Activated naive CD8-positive, alpha-beta T cell treated with anti-CD3 and anti-CD28 coated beads, Interleukin-2, amount 50 U/mL, for 24 hours (primary cell): ENCODE data around the gene CLCN4.

ENCODE experiments used
- ATAC-seq: fragments of 150-1000 bp; cut with Tn5 transposase; one replicate; pipeline ENCODE4 v1.10.0; 2021
- DNase-seq: peaks from one replicate; pipeline ENCODE4 v3.0.0; 2021
- H3K27ac Mint-ChIP-seq: one replicate; pipeline ENCODE4 v1.8.0; 2021; ENCODE audit warnings: mild to moderate bottlenecking, mixed read lengths
- H3K27me3 Mint-ChIP-seq: one replicate; pipeline ENCODE4 v1.8.0; 2021; ENCODE audit warnings: mixed read lengths
- H3K36me3 Mint-ChIP-seq: one replicate; pipeline ENCODE4 v1.8.0; 2021; ENCODE audit warnings: low read depth, mixed read lengths
- H3K4me1 Mint-ChIP-seq: one replicate; pipeline ENCODE4 v1.8.0; 2021; ENCODE audit warnings: mixed read lengths
- H3K4me3 Mint-ChIP-seq: one replicate; pipeline ENCODE4 v1.8.0; 2021; ENCODE audit warnings: mild to moderate bottlenecking, moderate library complexity, mixed read lengths
- H3K9me3 Mint-ChIP-seq: one replicate; pipeline ENCODE4 v1.8.0; 2021; ENCODE audit warnings: mixed read lengths

The CLCN4 gene

DNA sequence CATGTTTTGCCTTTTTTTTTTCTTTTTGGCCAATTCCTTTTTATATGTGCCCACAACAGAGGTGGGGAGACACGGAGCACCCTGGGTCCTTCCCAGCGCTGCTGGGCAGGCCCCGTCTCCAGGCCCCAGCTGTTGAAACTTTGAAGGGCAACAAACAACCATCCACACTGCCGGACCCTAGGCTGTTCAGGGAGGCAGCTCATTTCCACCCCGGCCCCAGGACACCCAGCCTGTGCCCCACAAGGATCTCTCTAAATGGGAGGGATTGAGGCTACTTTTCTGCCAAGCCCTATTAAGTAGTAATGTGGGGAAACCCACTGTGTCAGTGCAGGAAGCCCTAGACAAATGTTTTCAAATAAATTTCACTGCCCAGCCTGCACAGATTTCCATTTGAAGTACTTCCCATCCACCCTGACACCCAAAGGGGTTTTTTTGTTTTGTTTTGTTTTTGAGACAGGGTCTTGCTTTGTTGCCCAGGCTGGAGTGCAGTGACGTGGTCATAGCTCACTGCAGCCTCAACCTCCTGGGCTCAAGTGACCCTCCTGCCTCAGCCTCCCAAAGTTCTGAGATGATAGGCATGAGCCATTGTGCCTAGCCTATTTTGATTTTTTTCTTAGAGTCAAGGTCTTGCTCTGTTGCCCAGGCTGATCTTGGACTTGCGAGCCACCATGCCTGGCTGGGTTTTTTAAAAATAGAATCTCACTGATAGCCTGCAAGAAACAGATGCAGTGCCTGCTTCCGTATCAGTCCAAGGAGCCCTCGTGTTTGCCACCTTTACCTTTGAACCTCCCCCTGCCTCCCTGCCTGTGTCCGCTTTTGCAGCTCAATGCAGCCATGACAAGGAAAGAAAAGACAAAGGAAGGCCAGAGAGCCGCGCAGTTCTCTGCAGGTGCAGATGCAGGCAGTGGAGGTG lies 13.4 kb upstream of the CLCN4 start:
- Mint-ChIP-seq H3K4me1 (peaks cover 1% of the 10 kb centered on the region), H3K36me3 (peaks cover 11% of the 10 kb centered on the region), H3K9me3 (no peaks in the 10 kb centered on the region), H3K4me3 (no peak overlapping the region), H3K27ac (no peak overlapping the region), H3K27me3 (no peaks in the 10 kb centered on the region)
- DNase-seq (no peak), ATAC-seq (no peak)

DNA sequence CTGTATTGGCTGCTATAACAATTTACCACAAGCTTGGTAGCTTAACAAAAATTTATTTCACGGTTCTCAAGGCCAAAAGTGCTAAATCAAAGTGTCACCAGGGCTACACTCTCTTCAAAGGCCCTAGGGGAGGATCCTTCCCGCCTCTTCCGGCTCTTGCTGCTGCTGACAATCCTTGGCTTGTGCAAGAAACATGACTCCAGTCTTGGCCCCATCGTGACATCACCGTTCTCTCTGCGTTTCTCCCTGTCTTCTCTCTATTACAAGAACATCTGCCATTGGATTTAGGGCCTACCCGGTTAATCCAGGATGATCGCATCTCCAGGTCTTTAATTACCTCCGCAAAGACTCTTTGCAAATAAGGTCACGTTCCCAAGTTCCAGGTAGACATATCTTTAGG lies 10.4 kb upstream of the CLCN4 start:
- no peak overlapping the region for H3K4me3 Mint-ChIP-seq
- peaks cover 1% of the 10 kb centered on the region for H3K4me1 Mint-ChIP-seq
- no peak overlapping the region for H3K27ac Mint-ChIP-seq
- no peaks in the 10 kb centered on the region for H3K27me3 Mint-ChIP-seq
- DNase-seq (no peak), ATAC-seq (no peak)
- peaks cover 6% of the 10 kb centered on the region for H3K36me3 Mint-ChIP-seq
- H3K9me3 Mint-ChIP-seq, result no peaks in the 10 kb centered on the region

- ATAC-seq, result no peak
- peaks cover 4% of the 10 kb centered on the region for H3K4me1 Mint-ChIP-seq
- H3K9me3 Mint-ChIP-seq, result no peaks in the 10 kb centered on the region
- no peaks in the 10 kb centered on the region for H3K36me3 Mint-ChIP-seq
- peaks cover 17% of the 10 kb centered on the region for H3K27me3 Mint-ChIP-seq
- no peak for DNase-seq
- H3K4me3 Mint-ChIP-seq, result no peak overlapping the region
- no peak overlapping the region for H3K27ac Mint-ChIP-seq
Observed at GRCh38 chrX:10152086-10152485, 4.7 kb upstream of the CLCN4 start.

GRCh38 chrX:10155137-10155536 lies 1.6 kb upstream of the CLCN4 start:
- no peaks in the 10 kb centered on the region for H3K36me3 Mint-ChIP-seq
- no peak for DNase-seq
- H3K27ac Mint-ChIP-seq, result no peak overlapping the region
- H3K4me3 Mint-ChIP-seq, result no peak overlapping the region
- ATAC-seq, result no peak
- no peaks in the 10 kb centered on the region for H3K9me3 Mint-ChIP-seq
- peaks cover 14% of the 10 kb centered on the region for H3K4me1 Mint-ChIP-seq
- peaks cover 35% of the 10 kb centered on the region for H3K27me3 Mint-ChIP-seq

- peak overlapping the region; percentile 45 for H3K4me3 Mint-ChIP-seq
- no peak overlapping the region for H3K27ac Mint-ChIP-seq
- no peak for ATAC-seq
- H3K4me1 Mint-ChIP-seq, result peaks cover 16% of the 10 kb centered on the region
- no peaks in the 10 kb centered on the region for H3K36me3 Mint-ChIP-seq
- H3K27me3 Mint-ChIP-seq, result peaks cover 41% of the 10 kb centered on the region
- no peaks in the 10 kb centered on the region for H3K9me3 Mint-ChIP-seq
- DNase-seq, result no peak
Observed at GRCh38 chrX:10157032-10157341, 212 bp downstream of the CLCN4 start.

- H3K27me3 Mint-ChIP-seq, result peaks cover 44% of the 10 kb centered on the region
- H3K9me3 Mint-ChIP-seq, result no peaks in the 10 kb centered on the region
- no peaks in the 10 kb centered on the region for H3K36me3 Mint-ChIP-seq
- DNase-seq, result no peak
- H3K4me1 Mint-ChIP-seq, result peaks cover 19% of the 10 kb centered on the region
- H3K27ac Mint-ChIP-seq, result no peak overlapping the region
- no peak for ATAC-seq
- H3K4me3 Mint-ChIP-seq, result no peak overlapping the region
Observed at GRCh38 chrX:10157543-10157942, 768 bp downstream of the CLCN4 start.

DNA sequence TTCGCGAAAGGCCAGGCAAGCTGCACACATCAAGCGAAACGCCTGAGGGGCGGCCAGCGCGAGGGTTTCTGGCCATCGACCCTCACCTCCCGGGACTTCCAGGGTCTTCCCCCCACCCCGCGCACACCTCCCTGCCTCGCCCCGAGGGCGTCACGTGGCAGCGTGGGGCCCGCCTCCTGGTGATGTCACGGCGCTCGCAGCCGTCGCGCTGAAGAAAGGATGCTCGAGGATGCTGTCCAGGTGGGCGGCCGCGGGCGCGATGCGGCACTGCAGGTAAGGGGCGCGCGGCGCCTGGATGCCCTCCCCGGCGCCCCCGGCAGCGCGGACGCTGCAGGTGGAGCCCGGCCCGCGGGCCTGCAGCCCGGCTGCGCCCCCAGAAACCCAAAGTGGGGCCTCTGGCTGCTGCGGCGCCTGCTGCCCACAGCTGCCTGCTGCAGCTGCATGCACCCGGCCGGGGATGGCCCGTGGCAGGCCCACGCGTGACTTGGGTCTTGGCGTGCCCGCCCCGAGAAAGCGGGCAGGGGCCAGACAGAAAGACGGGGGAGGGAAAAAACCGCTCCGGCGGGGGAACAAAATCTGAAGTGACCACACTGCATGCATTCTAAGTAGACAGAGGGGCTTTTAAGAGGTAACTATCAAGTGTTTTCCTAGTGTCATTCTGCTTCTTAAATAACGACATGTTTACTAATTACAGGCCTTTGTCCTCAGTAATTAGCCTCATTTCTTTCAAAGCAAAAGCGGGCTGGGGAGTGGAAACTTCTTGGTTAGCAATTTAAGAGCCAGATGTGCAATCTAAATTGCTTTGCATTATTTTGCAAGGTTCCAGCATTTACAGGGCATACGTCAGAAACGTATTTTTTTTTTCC lies 1.7 kb downstream of the CLCN4 start:
- no peaks in the 10 kb centered on the region for H3K36me3 Mint-ChIP-seq
- no peak for ATAC-seq
- peak; percentile 22 for DNase-seq
- peaks cover 23% of the 10 kb centered on the region for H3K4me1 Mint-ChIP-seq
- peaks cover 42% of the 10 kb centered on the region for H3K27me3 Mint-ChIP-seq
- no peak overlapping the region for H3K27ac Mint-ChIP-seq
- no peak overlapping the region for H3K4me3 Mint-ChIP-seq
- H3K9me3 Mint-ChIP-seq, result no peaks in the 10 kb centered on the region

- no peaks in the 10 kb centered on the region for H3K9me3 Mint-ChIP-seq
- no peak overlapping the region for H3K27ac Mint-ChIP-seq
- H3K4me3 Mint-ChIP-seq, result no peak overlapping the region
- peaks cover 42% of the 10 kb centered on the region for H3K27me3 Mint-ChIP-seq
- DNase-seq (no peak), ATAC-seq (no peak)
- peaks cover 23% of the 10 kb centered on the region for H3K4me1 Mint-ChIP-seq
- H3K36me3 Mint-ChIP-seq, result no peaks in the 10 kb centered on the region
Observed at GRCh38 chrX:10159145-10159468, 2.3 kb downstream of the CLCN4 start.

DNA sequence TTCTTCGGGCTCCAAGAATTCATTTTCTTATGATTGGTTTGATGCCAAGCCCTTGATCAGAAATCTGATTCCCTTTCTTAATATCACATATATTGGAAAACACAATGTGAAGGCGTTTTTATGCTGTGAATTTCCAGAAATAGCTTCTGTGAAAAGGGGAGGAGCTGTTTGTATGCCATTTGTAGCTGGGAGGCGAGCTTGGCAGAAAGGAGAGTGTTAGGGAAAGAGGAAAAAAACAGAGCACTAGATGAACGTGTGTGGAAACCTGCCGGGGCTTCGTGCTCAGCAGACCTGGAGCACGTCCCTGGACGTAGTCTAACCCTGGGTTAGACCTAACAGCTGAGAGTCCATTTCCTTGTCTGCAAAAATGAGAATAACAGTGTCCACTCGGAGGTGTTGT lies 3.4 kb downstream of the CLCN4 start:
- H3K9me3 Mint-ChIP-seq, result no peaks in the 10 kb centered on the region
- no peak for ATAC-seq
- H3K4me3 Mint-ChIP-seq, result no peak overlapping the region
- peaks cover 39% of the 10 kb centered on the region for H3K27me3 Mint-ChIP-seq
- H3K4me1 Mint-ChIP-seq, result peaks cover 23% of the 10 kb centered on the region
- no peak overlapping the region for H3K27ac Mint-ChIP-seq
- no peaks in the 10 kb centered on the region for H3K36me3 Mint-ChIP-seq
- no peak for DNase-seq

DNA sequence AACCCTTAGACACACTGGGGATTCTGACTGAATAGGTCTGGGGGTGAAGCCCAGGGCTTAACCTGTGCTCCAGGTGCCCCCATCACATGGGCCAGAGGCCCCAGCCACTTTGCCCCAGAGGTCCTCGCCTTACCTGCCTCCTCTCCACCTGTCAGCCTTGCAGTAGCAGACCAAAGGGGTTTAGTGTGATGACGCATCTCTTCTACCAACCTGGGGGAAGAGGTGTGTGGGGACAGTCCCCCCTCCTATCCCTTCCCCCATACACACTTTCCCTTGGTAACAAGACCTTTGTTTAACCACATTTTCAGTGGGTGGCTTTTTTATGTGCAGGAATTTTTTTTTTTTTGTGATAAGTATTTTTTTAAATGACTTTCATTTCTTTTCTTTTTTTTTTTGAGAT lies 6.3 kb downstream of the CLCN4 start:
- Mint-ChIP-seq H3K36me3 (no peaks in the 10 kb centered on the region), H3K9me3 (no peaks in the 10 kb centered on the region), H3K4me1 (peaks cover 32% of the 10 kb centered on the region), H3K27ac (no peak overlapping the region), H3K27me3 (peaks cover 23% of the 10 kb centered on the region), H3K4me3 (no peak overlapping the region)
- ATAC-seq (peak; percentile 51), DNase-seq (no peak)

DNA sequence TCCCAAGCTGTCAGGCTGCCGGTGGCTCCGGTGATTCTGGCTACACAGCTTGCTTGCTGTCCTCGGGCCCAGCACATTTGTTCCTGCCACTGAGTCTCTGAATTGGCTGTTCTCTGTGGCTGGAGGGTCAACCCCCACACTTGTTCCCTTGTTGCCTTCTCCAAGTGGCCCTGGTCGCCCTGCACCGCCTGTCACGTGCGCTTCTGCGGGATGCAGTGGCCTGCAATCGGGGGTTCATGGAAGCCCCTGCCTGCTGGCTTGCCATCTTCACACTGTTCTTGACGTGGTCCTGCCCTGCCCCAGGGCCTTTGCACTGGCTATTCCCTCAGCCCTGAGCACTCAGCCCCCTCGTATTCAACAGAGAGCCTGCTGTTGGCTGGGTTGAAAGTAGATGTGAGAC lies 8.1 kb downstream of the CLCN4 start:
- ATAC-seq (peak; percentile 8), DNase-seq (no peak)
- peaks cover 28% of the 10 kb centered on the region for H3K4me1 Mint-ChIP-seq
- no peaks in the 10 kb centered on the region for H3K36me3 Mint-ChIP-seq
- H3K4me3 Mint-ChIP-seq, result no peak overlapping the region
- no peak overlapping the region for H3K27ac Mint-ChIP-seq
- peaks cover 15% of the 10 kb centered on the region for H3K27me3 Mint-ChIP-seq
- H3K9me3 Mint-ChIP-seq, result no peaks in the 10 kb centered on the region

DNA sequence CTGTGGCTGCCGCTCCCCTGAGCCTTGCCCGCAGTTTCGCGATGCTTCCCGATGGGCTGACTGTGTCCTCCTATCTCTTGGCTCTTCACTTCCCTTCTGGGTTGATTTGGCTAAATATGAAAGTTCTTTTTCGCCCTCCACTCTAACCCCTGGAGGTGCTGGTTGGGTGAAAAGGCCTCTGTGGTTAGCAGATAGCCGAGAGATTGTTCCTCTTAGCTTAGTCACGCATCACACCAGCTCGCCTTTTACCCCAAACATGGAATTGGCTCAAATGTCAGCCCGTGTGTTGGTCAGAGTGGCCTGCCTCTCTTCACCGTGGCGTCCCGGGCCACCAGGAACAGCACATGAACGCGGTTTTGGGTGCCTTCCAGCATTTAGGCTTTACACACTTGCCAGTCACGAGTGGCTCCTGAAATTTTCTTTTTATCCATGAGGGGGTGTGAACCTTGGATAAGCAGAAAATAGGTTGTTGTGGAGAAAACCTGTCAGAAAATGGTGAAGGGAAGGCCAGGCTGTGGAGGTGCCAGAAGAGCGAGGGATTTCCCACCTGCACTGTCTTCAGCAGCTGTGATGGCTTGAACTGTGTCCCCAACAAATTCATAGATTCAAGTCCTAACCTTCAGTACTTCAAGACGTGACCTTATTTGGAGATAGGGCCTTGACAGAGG lies 8.9 kb downstream of the CLCN4 start:
- no peak overlapping the region for H3K4me3 Mint-ChIP-seq
- H3K27me3 Mint-ChIP-seq, result peaks cover 7% of the 10 kb centered on the region
- no peaks in the 10 kb centered on the region for H3K9me3 Mint-ChIP-seq
- no peaks in the 10 kb centered on the region for H3K36me3 Mint-ChIP-seq
- no peak overlapping the region for H3K27ac Mint-ChIP-seq
- peak; percentile 59 for ATAC-seq
- DNase-seq, result no peak
- H3K4me1 Mint-ChIP-seq, result peaks cover 26% of the 10 kb centered on the region

DNA sequence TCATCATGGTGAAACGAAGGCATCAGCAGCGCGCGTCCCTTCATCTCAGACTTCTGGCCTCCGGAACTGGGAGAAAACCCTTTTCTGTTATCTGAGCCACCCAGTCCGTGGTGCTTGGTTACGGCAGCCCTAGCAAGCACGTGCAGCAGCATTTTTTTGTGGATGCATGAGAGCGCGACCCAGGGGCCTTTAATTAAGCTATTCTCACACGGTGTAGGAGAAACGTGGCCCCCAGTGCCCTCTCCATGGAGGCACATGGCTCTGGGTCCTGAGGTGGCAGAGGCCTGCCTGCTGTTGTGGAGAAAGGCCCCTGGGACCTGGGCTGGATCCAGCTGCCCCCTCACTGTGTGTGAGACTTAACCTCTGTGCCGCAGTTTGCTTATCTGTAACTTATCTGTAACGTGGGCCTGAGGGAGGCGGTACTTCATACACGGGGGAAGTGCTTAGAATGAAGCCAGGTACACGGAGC lies 9.5 kb downstream of the CLCN4 start:
- no peak overlapping the region for H3K4me3 Mint-ChIP-seq
- H3K27ac Mint-ChIP-seq, result no peak overlapping the region

DNA sequence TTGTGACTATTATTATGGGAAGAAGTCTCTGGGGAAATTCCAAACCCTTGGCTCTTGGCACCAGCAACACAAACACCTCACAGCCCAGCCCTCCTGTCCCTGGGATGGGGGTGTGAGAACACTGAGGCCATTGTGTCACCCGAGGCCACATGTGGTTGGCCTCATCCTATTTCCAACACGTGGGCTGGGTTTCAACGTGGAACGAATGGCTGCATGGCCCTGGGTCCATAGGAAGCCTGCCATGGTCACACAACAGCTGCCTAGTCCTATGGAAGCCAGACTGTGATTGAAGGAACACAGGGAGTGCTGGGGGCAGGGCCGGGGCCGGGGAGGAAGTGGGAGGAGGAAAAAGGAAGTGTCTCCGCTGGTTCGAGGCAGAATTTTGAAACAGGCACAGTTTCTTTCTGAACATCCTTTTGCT lies 10.0 kb downstream of the CLCN4 start:
- no peaks in the 10 kb centered on the region for H3K36me3 Mint-ChIP-seq
- H3K4me1 Mint-ChIP-seq, result peaks cover 26% of the 10 kb centered on the region
- H3K27ac Mint-ChIP-seq, result no peak overlapping the region
- peaks cover 7% of the 10 kb centered on the region for H3K27me3 Mint-ChIP-seq
- ATAC-seq, result no peak
- no peak for DNase-seq
- no peaks in the 10 kb centered on the region for H3K9me3 Mint-ChIP-seq
- no peak overlapping the region for H3K4me3 Mint-ChIP-seq

More for the DNA sequence above, 9.5 kb downstream of the CLCN4 start:
- Mint-ChIP-seq H3K9me3 (no peaks in the 10 kb centered on the region), H3K27me3 (peaks cover 7% of the 10 kb centered on the region), H3K36me3 (no peaks in the 10 kb centered on the region), H3K4me1 (peaks cover 26% of the 10 kb centered on the region)
- DNase-seq (no peak), ATAC-seq (no peak)
